ENCODE data around the gene PRSS38. TPM values are rescaled to one million over a fixed set of nuclear protein-coding genes. Genes with fewer than 3 reads are reported as not detected.

Gene PRSS38
- total RNA-seq, 1 experiment from 2014 or later, result not detected

DNA sequence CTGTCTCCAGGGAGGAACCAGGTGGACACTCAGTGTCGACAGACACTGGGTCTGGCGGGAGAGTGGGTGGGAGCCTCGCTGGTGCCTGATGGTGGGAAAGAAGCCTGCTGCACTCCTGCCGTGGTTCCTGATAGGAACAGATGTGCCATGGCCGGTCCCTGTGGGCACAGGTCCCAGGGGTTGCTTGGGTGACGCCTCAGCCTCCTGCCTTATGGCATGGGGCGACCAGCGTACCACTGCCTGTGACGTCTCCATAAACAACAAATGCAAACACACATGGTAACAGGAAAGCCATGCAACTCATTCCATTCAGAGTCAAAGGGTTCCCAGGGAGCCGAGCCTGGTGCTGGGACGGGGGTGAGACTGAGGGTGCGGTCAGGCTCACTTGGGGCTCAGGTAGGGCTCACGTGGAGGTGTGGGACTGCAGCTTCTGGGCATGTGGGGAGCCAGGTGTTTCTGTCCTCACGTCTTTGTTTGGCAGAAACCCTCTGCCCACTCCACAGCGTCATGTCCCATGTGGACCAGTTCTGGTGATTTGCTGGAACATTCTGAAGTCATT, 45.5 kb upstream of the PRSS38 start:
- H3K27ac Mint-ChIP-seq (ENCODE audit: low read depth, unreplicated experiment), result no peak overlapping the region
- H3K4me1 Mint-ChIP-seq (ENCODE audit: insufficient read depth, unreplicated experiment), result peaks cover 21% of the 10 kb centered on the region
- ChIA-PET POLR2A (no interaction called here), CTCF (interaction anchor here (0.6 kb wide), 1 partner anchor 440 kb away, joined by 3 read pairs; no protein-coding TSS in a partner anchor)
- H3K36me3 Mint-ChIP-seq (ENCODE audit: insufficient read depth, unreplicated experiment), result peaks cover 77% of the 10 kb centered on the region
- intact Hi-C loops (cut with micrococcal nuclease), result no loop called here
- H3K9me3 Mint-ChIP-seq (ENCODE audit: unreplicated experiment), result no peaks in the 10 kb centered on the region
- no peaks in the 10 kb centered on the region for H3K27me3 Mint-ChIP-seq (ENCODE audit: insufficient read depth, unreplicated experiment)
- TF ChIP-seq, protein P1, sequence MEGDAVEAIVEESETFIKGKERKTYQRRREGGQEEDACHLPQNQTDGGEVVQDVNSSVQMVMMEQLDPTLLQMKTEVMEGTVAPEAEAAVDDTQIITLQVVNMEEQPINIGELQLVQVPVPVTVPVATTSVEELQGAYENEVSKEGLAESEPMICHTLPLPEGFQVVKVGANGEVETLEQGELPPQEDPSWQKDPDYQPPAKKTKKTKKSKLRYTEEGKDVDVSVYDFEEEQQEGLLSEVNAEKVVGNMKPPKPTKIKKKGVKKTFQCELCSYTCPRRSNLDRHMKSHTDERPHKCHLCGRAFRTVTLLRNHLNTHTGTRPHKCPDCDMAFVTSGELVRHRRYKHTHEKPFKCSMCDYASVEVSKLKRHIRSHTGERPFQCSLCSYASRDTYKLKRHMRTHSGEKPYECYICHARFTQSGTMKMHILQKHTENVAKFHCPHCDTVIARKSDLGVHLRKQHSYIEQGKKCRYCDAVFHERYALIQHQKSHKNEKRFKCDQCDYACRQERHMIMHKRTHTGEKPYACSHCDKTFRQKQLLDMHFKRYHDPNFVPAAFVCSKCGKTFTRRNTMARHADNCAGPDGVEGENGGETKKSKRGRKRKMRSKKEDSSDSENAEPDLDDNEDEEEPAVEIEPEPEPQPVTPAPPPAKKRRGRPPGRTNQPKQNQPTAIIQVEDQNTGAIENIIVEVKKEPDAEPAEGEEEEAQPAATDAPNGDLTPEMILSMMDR (IDR thresholded peaks at IDR 0.05; ENCODE audit: unreplicated experiment), result no peak
- no peak for DNase-seq (ENCODE audit: unreplicated experiment)
- BruUV-seq (replicated peaks), result no TSS peak
- H3K4me3 Mint-ChIP-seq (ENCODE audit: unreplicated experiment), result no peak overlapping the region

DNA sequence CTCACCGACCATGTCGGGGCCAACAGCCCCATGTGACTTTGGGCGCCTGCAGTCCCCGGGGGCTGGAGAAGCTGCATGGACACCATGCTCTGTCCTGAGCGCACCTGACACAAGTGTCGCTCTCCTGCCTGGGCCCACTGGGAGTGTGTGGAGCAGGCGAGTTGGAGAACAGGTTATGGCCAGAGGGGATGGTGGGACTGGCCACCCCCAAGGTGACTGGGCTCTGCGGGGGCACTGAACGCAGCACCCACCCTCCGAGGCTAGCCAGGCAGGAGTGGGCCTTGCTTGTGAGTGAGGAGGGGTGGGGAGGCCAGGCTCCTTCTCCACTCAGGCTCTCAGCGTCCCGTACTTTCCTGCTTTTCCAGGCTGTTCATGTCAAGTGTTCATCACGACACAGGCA, 44.7 kb upstream of the PRSS38 start:
- intact Hi-C loops (cut with micrococcal nuclease), result no loop called here
- POLR2A ChIA-PET, result no interaction called here
- no peak overlapping the region for H3K27ac Mint-ChIP-seq (ENCODE audit: low read depth, unreplicated experiment)
- no peaks in the 10 kb centered on the region for H3K27me3 Mint-ChIP-seq (ENCODE audit: insufficient read depth, unreplicated experiment)
- DNase-seq (ENCODE audit: unreplicated experiment), result no peak
- H3K9me3 Mint-ChIP-seq (ENCODE audit: unreplicated experiment), result no peaks in the 10 kb centered on the region
- peaks cover 17% of the 10 kb centered on the region for H3K4me1 Mint-ChIP-seq (ENCODE audit: insufficient read depth, unreplicated experiment)
- TF ChIP-seq, protein P1 (IDR thresholded peaks at IDR 0.05; ENCODE audit: unreplicated experiment), result no peak
- no peak overlapping the region for H3K4me3 Mint-ChIP-seq (ENCODE audit: unreplicated experiment)
- CTCF ChIA-PET, result interaction anchor here (0.6 to 1.0 kb wide), 3 partner anchors 12 to 439 kb away, joined by 3 read pairs; no protein-coding TSS in a partner anchor
- peaks cover 72% of the 10 kb centered on the region for H3K36me3 Mint-ChIP-seq (ENCODE audit: insufficient read depth, unreplicated experiment)
- BruUV-seq (replicated peaks), result no TSS peak

- ChIA-PET POLR2A (no interaction called here), CTCF (interaction anchor here (0.6 to 4.3 kb wide), 3 partner anchors 9 to 174 kb away, joined by 3 to 20 read pairs (median 3); no protein-coding TSS in a partner anchor)
- H3K4me1 Mint-ChIP-seq (ENCODE audit: insufficient read depth, unreplicated experiment), result peaks cover 12% of the 10 kb centered on the region
- H3K27ac Mint-ChIP-seq (ENCODE audit: low read depth, unreplicated experiment), result no peak overlapping the region
- H3K36me3 Mint-ChIP-seq (ENCODE audit: insufficient read depth, unreplicated experiment), result peaks cover 67% of the 10 kb centered on the region
- no peaks in the 10 kb centered on the region for H3K9me3 Mint-ChIP-seq (ENCODE audit: unreplicated experiment)
- DNase-seq (ENCODE audit: unreplicated experiment), result no peak
- no peaks in the 10 kb centered on the region for H3K27me3 Mint-ChIP-seq (ENCODE audit: insufficient read depth, unreplicated experiment)
- no peak overlapping the region for H3K4me3 Mint-ChIP-seq (ENCODE audit: unreplicated experiment)
- TF ChIP-seq, protein P1 (IDR thresholded peaks at IDR 0.05; ENCODE audit: unreplicated experiment), result no peak
- intact Hi-C loops (cut with micrococcal nuclease), result no loop called here
- no TSS peak for BruUV-seq (replicated peaks)
Observed at GRCh38 chr1:227771326-227771725, 44.1 kb upstream of the PRSS38 start.

- no peaks in the 10 kb centered on the region for H3K27me3 Mint-ChIP-seq (ENCODE audit: insufficient read depth, unreplicated experiment)
- peaks cover 7% of the 10 kb centered on the region for H3K4me1 Mint-ChIP-seq (ENCODE audit: insufficient read depth, unreplicated experiment)
- DNase-seq (ENCODE audit: unreplicated experiment), result no peak
- CTCF ChIA-PET, result interaction anchor here (1.0 to 4.3 kb wide), 2 partner anchors 9 to 13 kb away, joined by 3 to 20 read pairs; no protein-coding TSS in a partner anchor
- H3K9me3 Mint-ChIP-seq (ENCODE audit: unreplicated experiment), result no peaks in the 10 kb centered on the region
- intact Hi-C loops (cut with micrococcal nuclease), result no loop called here
- no peak overlapping the region for H3K27ac Mint-ChIP-seq (ENCODE audit: low read depth, unreplicated experiment)
- POLR2A ChIA-PET, result no interaction called here
- TF ChIP-seq, protein P1 (IDR thresholded peaks at IDR 0.05; ENCODE audit: unreplicated experiment), result no peak
- BruUV-seq (replicated peaks), result no TSS peak
- peaks cover 62% of the 10 kb centered on the region for H3K36me3 Mint-ChIP-seq (ENCODE audit: insufficient read depth, unreplicated experiment)
- H3K4me3 Mint-ChIP-seq (ENCODE audit: unreplicated experiment), result no peak overlapping the region
Observed at GRCh38 chr1:227771771-227772170, 43.7 kb upstream of the PRSS38 start.
